ENCODE measurements around the gene YIPF5. TPM values are rescaled to one million over a fixed set of nuclear protein-coding genes. Genes with fewer than 3 reads are reported as not detected.

YIPF5 gene
- total RNA-seq, 1 experiment from 2014 or later, result 50.9 TPM

GRCh38 chr5:144141585-144141984 lies 28.9 kb downstream of the YIPF5 start:
- H3K9me3 ChIP-seq (ENCODE audit: low read depth, low read length, poor library complexity, severe bottlenecking), result no peaks in the 10 kb centered on the region
- DNase-seq (ENCODE audit: low spot score), result no peak
- no TSS peak for BruUV-seq (replicated peaks)
- H3K27me3 ChIP-seq (replicated peaks; ENCODE audit: insufficient read depth, low read depth, low read length, poor library complexity), result no peaks in the 10 kb centered on the region
- CTCF ChIA-PET, result interaction anchor here (0.6 kb wide), 1 partner anchor 1223 kb away, joined by 3 read pairs; no protein-coding TSS in a partner anchor
- TF ChIP-seq EZH2 (IDR thresholded peaks at IDR 0.05; ENCODE audit: borderline replicate concordance, low read depth, low read length, poor library complexity, severe bottlenecking), result no peak
- TF ChIP-seq, protein P1, sequence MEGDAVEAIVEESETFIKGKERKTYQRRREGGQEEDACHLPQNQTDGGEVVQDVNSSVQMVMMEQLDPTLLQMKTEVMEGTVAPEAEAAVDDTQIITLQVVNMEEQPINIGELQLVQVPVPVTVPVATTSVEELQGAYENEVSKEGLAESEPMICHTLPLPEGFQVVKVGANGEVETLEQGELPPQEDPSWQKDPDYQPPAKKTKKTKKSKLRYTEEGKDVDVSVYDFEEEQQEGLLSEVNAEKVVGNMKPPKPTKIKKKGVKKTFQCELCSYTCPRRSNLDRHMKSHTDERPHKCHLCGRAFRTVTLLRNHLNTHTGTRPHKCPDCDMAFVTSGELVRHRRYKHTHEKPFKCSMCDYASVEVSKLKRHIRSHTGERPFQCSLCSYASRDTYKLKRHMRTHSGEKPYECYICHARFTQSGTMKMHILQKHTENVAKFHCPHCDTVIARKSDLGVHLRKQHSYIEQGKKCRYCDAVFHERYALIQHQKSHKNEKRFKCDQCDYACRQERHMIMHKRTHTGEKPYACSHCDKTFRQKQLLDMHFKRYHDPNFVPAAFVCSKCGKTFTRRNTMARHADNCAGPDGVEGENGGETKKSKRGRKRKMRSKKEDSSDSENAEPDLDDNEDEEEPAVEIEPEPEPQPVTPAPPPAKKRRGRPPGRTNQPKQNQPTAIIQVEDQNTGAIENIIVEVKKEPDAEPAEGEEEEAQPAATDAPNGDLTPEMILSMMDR (conservative IDR thresholded peaks at IDR 0.05; ENCODE audit: low read depth, low read length), result no peak
- H3K27ac ChIP-seq (ENCODE audit: low read depth, low read length, poor library complexity, severe bottlenecking), result no peak overlapping the region
- POLR2A ChIA-PET (ENCODE audit: low non-redundant PET), result no interaction called here
- H3K36me3 ChIP-seq (ENCODE audit: insufficient read depth, low read length, poor library complexity, severe bottlenecking), result no peaks in the 10 kb centered on the region
- intact Hi-C loops (cut with micrococcal nuclease; ENCODE audit: unreplicated experiment), result no loop called here
- H3K4me1 ChIP-seq (ENCODE audit: insufficient read depth, low read length, poor library complexity, severe bottlenecking), result no peaks in the 10 kb centered on the region
- no peak overlapping the region for H3K4me3 ChIP-seq (ENCODE audit: low read depth, low read length, poor library complexity, severe bottlenecking)

GRCh38 chr5:144139586-144139985 lies 30.9 kb downstream of the YIPF5 start:
- peak; percentile 15 for DNase-seq (ENCODE audit: low spot score)
- Histone ChIP-seq H3K27me3 (replicated peaks; ENCODE audit: insufficient read depth, low read depth, low read length, poor library complexity) (no peaks in the 10 kb centered on the region), H3K36me3 (ENCODE audit: insufficient read depth, low read length, poor library complexity, severe bottlenecking) (no peaks in the 10 kb centered on the region), H3K9me3 (ENCODE audit: low read depth, low read length, poor library complexity, severe bottlenecking) (no peaks in the 10 kb centered on the region), H3K4me1 (ENCODE audit: insufficient read depth, low read length, poor library complexity, severe bottlenecking) (no peaks in the 10 kb centered on the region), H3K4me3 (ENCODE audit: low read depth, low read length, poor library complexity, severe bottlenecking) (no peak overlapping the region), H3K27ac (ENCODE audit: low read depth, low read length, poor library complexity, severe bottlenecking) (no peak overlapping the region)
- TF ChIP-seq, protein P1 (conservative IDR thresholded peaks at IDR 0.05; ENCODE audit: low read depth, low read length), result 0 out of 2 replicates have a peak, but pooled peaks have one; percentile 17
- no peak for TF ChIP-seq EZH2 (IDR thresholded peaks at IDR 0.05; ENCODE audit: borderline replicate concordance, low read depth, low read length, poor library complexity, severe bottlenecking)
- POLR2A ChIA-PET (ENCODE audit: low non-redundant PET), result no interaction called here
- CTCF ChIA-PET, result no interaction called here
- no TSS peak for BruUV-seq (replicated peaks)
- intact Hi-C loops (cut with micrococcal nuclease; ENCODE audit: unreplicated experiment), result no loop called here

- no peaks in the 10 kb centered on the region for H3K4me1 ChIP-seq (ENCODE audit: insufficient read depth, low read length, poor library complexity, severe bottlenecking)
- intact Hi-C loops (cut with micrococcal nuclease; ENCODE audit: unreplicated experiment), result no loop called here
- CTCF ChIA-PET, result no interaction called here
Measured at GRCh38 chr5:144135113-144135762, 35.2 kb downstream of the YIPF5 start.

More at GRCh38 chr5:144135113-144135762, 35.2 kb downstream of the YIPF5 start:
- H3K4me3 ChIP-seq (ENCODE audit: low read depth, low read length, poor library complexity, severe bottlenecking), result no peak overlapping the region
- DNase-seq (ENCODE audit: low spot score), result no peak
- no TSS peak for BruUV-seq (replicated peaks)
- no peaks in the 10 kb centered on the region for H3K9me3 ChIP-seq (ENCODE audit: low read depth, low read length, poor library complexity, severe bottlenecking)
- no peak overlapping the region for H3K27ac ChIP-seq (ENCODE audit: low read depth, low read length, poor library complexity, severe bottlenecking)
- H3K36me3 ChIP-seq (ENCODE audit: insufficient read depth, low read length, poor library complexity, severe bottlenecking), result no peaks in the 10 kb centered on the region
- TF ChIP-seq, protein P1 (conservative IDR thresholded peaks at IDR 0.05; ENCODE audit: low read depth, low read length), result no peak
- no peak for TF ChIP-seq EZH2 (IDR thresholded peaks at IDR 0.05; ENCODE audit: borderline replicate concordance, low read depth, low read length, poor library complexity, severe bottlenecking)
- POLR2A ChIA-PET (ENCODE audit: low non-redundant PET), result no interaction called here
- no peaks in the 10 kb centered on the region for H3K27me3 ChIP-seq (replicated peaks; ENCODE audit: insufficient read depth, low read depth, low read length, poor library complexity)

Data from A673 (cell line).